HFFc6 (cell line): ENCODE results near the gene POLK. TPM values are rescaled to one million over a fixed set of nuclear protein-coding genes. Genes with fewer than 3 reads are reported as not detected.

Source experiments
- DNase-seq: peaks from one replicate; pipeline ENCODE4 v3.0.0-alpha.2; 2018
- H3K27ac Mint-ChIP-seq: 2 replicates; pipeline ENCODE4 v1.8.0; 2020; ENCODE audit warnings: mild to moderate bottlenecking, mixed read lengths
- H3K27me3 Mint-ChIP-seq: 2 replicates; pipeline ENCODE4 v1.8.0; 2021; ENCODE audit warnings: mild to moderate bottlenecking, moderate library complexity, mixed read lengths; ENCODE audit not compliant: insufficient read depth
- H3K36me3 Mint-ChIP-seq: 2 replicates; pipeline ENCODE4 v1.8.0; 2021; ENCODE audit warnings: low read depth, mixed read lengths
- H3K4me1 Mint-ChIP-seq: 2 replicates; pipeline ENCODE4 v1.8.0; 2020; ENCODE audit warnings: low read depth, mixed read lengths
- H3K4me3 Mint-ChIP-seq: 2 replicates; pipeline ENCODE4 v1.8.0; 2020; ENCODE audit warnings: mild to moderate bottlenecking, moderate library complexity, mixed read lengths
- H3K9me3 Mint-ChIP-seq: 2 replicates; pipeline ENCODE4 v1.8.0; 2020; ENCODE audit warnings: mild to moderate bottlenecking, mixed read lengths
- total RNA-seq, 6 experiments: library from RNA; stranded (reverse); fragmentation: NEBNext Ultra II Directional; extraction: Animal tissue kit (Norgen Biotek cat#: 25700); gene quantifications; 2 replicates in 1 of 6; 3 replicates in 5 of 6; pipeline ENCODE4 v1.2.3, GENCODE V29; 2021
- TF ChIP-seq, protein P1 (sequence below): fragments of 200-600 bp; sonication (generic); IDR thresholded peaks from 2 replicates; pipeline ENCODE4 v1.5.0; 2021; ENCODE audit warnings: antibody characterized with exemption, mild to moderate bottlenecking

POLK gene
- total RNA-seq, 6 experiments from 2014 or later, result 25.5 to 30.8 (median 28.7) TPM

DNA sequence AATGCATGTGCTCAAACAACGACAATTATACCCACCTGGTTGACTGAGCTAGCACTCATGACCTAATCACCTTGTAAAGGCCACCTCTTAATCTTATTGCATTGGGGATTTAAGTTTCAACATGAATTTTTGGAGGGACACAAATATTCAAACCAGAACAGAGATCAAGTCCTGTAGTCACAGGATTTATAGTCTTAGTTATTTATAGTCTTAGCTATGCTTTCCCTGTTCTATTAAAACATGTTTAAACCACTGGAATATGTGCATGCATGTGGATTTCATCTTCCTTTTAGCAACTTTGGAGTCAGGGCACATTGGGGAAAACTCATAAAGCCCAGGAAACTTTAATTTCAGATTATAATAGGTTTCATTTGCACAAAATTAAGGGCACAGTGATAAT is 126.3 kb downstream of the POLK start:
- Mint-ChIP-seq H3K4me3 (no peak overlapping the region), H3K27me3 (no peaks in the 10 kb centered on the region; the same call in none of the 2 replicates), H3K9me3 (no peaks in the 10 kb centered on the region), H3K4me1 (peaks cover 18% of the 10 kb centered on the region), H3K27ac (no peak overlapping the region), H3K36me3 (no peaks in the 10 kb centered on the region; the same call in 1 of the 2 replicates)
- no peak for DNase-seq
- TF ChIP-seq, protein P1, sequence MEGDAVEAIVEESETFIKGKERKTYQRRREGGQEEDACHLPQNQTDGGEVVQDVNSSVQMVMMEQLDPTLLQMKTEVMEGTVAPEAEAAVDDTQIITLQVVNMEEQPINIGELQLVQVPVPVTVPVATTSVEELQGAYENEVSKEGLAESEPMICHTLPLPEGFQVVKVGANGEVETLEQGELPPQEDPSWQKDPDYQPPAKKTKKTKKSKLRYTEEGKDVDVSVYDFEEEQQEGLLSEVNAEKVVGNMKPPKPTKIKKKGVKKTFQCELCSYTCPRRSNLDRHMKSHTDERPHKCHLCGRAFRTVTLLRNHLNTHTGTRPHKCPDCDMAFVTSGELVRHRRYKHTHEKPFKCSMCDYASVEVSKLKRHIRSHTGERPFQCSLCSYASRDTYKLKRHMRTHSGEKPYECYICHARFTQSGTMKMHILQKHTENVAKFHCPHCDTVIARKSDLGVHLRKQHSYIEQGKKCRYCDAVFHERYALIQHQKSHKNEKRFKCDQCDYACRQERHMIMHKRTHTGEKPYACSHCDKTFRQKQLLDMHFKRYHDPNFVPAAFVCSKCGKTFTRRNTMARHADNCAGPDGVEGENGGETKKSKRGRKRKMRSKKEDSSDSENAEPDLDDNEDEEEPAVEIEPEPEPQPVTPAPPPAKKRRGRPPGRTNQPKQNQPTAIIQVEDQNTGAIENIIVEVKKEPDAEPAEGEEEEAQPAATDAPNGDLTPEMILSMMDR, result no peak

DNA sequence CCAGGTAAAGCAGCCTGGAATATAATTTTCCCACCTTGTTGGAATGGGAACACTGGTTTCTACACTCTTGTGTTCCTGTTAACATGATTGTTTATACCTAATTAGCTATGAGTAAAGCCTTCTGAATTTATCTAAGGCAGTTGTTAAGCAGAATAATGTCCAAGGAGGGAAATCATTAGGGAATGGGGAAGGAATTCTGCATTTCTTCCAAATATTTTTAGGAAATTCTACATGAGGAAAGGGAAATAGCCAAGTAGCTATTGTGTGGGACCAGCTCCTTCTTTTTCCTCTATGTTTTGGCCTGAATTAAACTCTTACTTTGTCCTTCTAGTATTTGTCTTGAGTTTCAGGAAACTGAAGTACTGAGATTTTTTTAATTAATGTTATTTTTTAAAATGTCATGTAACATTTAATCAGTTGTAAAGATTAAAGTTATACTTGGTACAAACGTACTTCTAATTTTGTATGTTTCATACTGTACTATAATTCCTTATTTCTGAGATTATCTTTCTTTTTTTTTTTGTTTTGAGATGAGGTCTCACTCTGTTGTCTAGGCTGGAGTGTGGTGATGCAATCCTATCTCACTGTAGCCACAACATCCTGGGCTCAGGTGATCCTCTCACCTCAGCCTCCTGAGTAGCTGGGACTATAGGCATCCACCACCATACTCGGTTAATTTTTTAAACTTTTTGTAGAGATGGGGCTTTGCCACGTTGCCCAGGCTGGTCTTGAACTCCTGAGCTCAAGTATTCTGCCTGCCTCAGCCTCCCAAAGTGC is 128.0 kb downstream of the POLK start:
- H3K27ac Mint-ChIP-seq, result peak overlapping the region; percentile 75
- H3K36me3 Mint-ChIP-seq, result no peaks in the 10 kb centered on the region; the same call in 1 of the 2 replicates
- no peaks in the 10 kb centered on the region for H3K9me3 Mint-ChIP-seq
- TF ChIP-seq, protein P1, result no peak
- H3K27me3 Mint-ChIP-seq, result no peaks in the 10 kb centered on the region; the same call in none of the 2 replicates
- no peak overlapping the region for H3K4me3 Mint-ChIP-seq
- peaks cover 18% of the 10 kb centered on the region for H3K4me1 Mint-ChIP-seq
- no peak for DNase-seq

DNA sequence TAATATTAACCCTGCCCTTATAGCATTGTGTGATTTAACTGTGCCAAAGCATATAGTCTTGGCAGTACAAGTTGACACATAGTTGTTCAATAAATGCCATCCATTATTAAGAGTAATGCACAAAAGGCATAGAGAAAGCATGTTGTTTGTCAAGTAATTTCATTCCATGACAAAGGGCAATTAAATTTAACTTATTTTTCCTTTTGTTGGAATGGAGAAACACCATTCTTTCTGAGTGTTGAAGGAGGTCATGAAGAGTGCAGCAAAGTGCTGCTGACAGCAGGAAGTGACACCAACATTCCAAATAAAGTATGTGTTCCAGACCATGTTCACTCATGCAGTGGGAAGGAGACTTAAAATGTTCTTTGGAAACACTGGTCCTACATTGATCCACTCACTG is 128.7 kb downstream of the POLK start:
- Mint-ChIP-seq H3K27ac (peak overlapping the region; percentile 75), H3K9me3 (no peaks in the 10 kb centered on the region), H3K4me3 (0 out of 2 replicates have a peak overlapping the region, but pooled peaks have one; percentile 28), H3K36me3 (no peaks in the 10 kb centered on the region; the same call in 1 of the 2 replicates), H3K4me1 (peaks cover 18% of the 10 kb centered on the region), H3K27me3 (no peaks in the 10 kb centered on the region; the same call in none of the 2 replicates)
- TF ChIP-seq, protein P1, result no peak
- peak; percentile 74 for DNase-seq

DNA sequence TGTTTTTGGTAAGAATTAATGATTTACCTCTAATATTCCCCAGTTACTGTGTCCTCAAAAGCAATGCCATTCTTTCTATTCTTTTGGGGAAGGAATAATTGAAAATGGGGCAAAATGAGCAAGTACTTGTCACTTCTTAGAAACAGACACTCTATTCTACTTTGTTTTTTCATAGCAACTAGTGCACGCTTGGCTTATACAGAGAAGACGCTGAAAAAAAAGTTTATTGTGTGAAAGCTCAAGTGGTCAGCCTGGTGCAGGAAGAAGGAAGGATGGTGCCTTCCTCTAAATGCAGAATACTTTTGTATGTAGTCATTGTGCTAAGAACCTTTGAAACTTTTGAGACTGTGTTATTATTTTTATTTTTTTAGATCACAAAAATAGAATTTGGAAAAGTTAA is 129.1 kb downstream of the POLK start:
- H3K4me3 Mint-ChIP-seq, result no peak overlapping the region
- no peaks in the 10 kb centered on the region for H3K9me3 Mint-ChIP-seq
- no peaks in the 10 kb centered on the region; the same call in 1 of the 2 replicates for H3K36me3 Mint-ChIP-seq
- no peaks in the 10 kb centered on the region; the same call in none of the 2 replicates for H3K27me3 Mint-ChIP-seq
- peak overlapping the region; percentile 70; the same call in 1 of the 2 replicates for H3K27ac Mint-ChIP-seq
- TF ChIP-seq, protein P1, result no peak
- H3K4me1 Mint-ChIP-seq, result peaks cover 18% of the 10 kb centered on the region
- no peak for DNase-seq

DNA sequence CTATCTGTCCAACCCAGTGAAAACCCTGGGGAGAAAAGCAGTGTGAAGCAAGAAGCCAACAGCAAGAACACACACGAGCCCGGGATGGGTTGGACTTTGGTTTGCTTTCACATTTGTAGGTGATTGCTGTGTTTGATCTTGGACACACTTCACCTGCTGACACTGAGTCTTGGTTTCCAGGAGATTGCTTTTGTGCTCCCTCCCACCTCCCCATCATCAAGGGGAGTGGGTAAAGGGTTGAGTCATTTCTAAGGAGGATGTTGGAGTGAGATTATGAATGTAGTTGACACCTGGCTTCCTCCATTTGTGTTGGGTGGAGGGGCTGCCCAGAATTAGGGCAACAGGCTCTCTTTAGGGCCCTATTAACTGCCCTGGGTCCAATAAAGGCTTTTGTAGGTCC is 137.0 kb downstream of the POLK start:
- no peak overlapping the region for H3K4me3 Mint-ChIP-seq
- no peak overlapping the region for H3K27ac Mint-ChIP-seq
- DNase-seq, result no peak
- H3K9me3 Mint-ChIP-seq, result no peaks in the 10 kb centered on the region; the same call in 1 of the 2 replicates
- TF ChIP-seq, protein P1, result no peak
- H3K4me1 Mint-ChIP-seq, result peaks cover 14% of the 10 kb centered on the region
- H3K36me3 Mint-ChIP-seq, result no peaks in the 10 kb centered on the region
- H3K27me3 Mint-ChIP-seq, result peaks cover 2% of the 10 kb centered on the region

Other genes starting within 250 kb of the POLK start
- gene HMGCR, start 174.7 kb upstream of the POLK start, total RNA-seq, result 10 to 100 TPM; 22.6 to 26.4 (median 24.4) TPM
- gene CERT1, start 262 bp upstream of the POLK start, total RNA-seq, result 10 to 100 TPM; 19.4 to 28.3 (median 22.4) TPM
- gene ANKDD1B, start 99.6 kb downstream of the POLK start, total RNA-seq, result under 1 TPM in 5 of 6 experiments, not detected in 1; 0.09 to 0.17 (median 0.14) TPM
- 1 to 10 TPM; 3.7 to 6.9 (median 5.4) TPM for gene POC5, start 205.5 kb downstream of the POLK start, total RNA-seq